Skeletal muscle tissue (tissue), 4 donors: Measurements from ENCODE around the gene UTS2R. TPM values are rescaled to one million over a fixed set of nuclear protein-coding genes. Genes with fewer than 3 reads are reported as not detected.

Experiments used
- H3K27ac ChIP-seq: one replicate; pipeline ENCODE4 v1.7.0; 2013; ENCODE audit warnings: mild to moderate bottlenecking, low read depth, low read length, inconsistent platforms
- H3K27me3 ChIP-seq, 3 donors: one replicate each; pipeline ENCODE4 v1.7.0; 2013; ENCODE audit warnings: low read length in 3 of 3; ENCODE audit not compliant: control insufficient read depth in 3 of 3, insufficient read depth in 3 of 3
- H3K36me3 ChIP-seq, 3 donors: one replicate each; pipeline ENCODE4 v1.7.0; 2013; ENCODE audit warnings: low read length in 3 of 3; ENCODE audit not compliant: control insufficient read depth in 3 of 3, insufficient read depth in 3 of 3
- H3K4me1 ChIP-seq, 3 donors: one replicate each; pipeline ENCODE4 v1.7.0; 2013; ENCODE audit warnings: low read length in 3 of 3, mild to moderate bottlenecking in 3 of 3; ENCODE audit not compliant: control insufficient read depth in 3 of 3, insufficient read depth in 3 of 3
- H3K4me3 ChIP-seq, 3 donors: one replicate each; pipeline ENCODE4 v1.7.0; 2013; ENCODE audit warnings: low read length in 3 of 3
- H3K9ac ChIP-seq, 3 donors: one replicate each; pipeline ENCODE4 v1.7.0; 2013; ENCODE audit warnings: low read length in 3 of 3, mild to moderate bottlenecking in 3 of 3, moderate library complexity in 2 of 3, low read depth in 1 of 3
- H3K9me3 ChIP-seq, 3 donors: one replicate each; pipeline ENCODE4 v1.7.0; 2013; ENCODE audit warnings: low read length in 3 of 3; ENCODE audit not compliant: control insufficient read depth in 3 of 3
- total RNA-seq: library from RNA; depleted of rRNA; stranded (reverse); fragments of >200 nt; gene quantifications from one replicate; pipeline ENCODE4 v1.2.3, GENCODE V29; 2014
- donor health status: Osteomylitis.

UTS2R gene
- total RNA-seq = 1.6 TPM

- H3K4me3 ChIP-seq = peak within 1 kb of the TSS; percentile 52 to 71 (median 65)
- no peaks in the 10 kb centered on the region for H3K9me3 ChIP-seq
- peak within 1 kb of the TSS in 2 of 3 donors; percentile 40 to 57 for H3K9ac ChIP-seq
- peaks cover 8 to 23% (median 16%) of the 10 kb centered on the region in 3 donors for H3K4me1 ChIP-seq
- H3K27ac ChIP-seq = no peak within 1 kb of the TSS
- H3K36me3 ChIP-seq = no peaks in the 10 kb centered on the region
- peaks cover 30 to 49% (median 44%) of the 10 kb centered on the region in 3 donors for H3K27me3 ChIP-seq
These were observed at the start of gene UTS2R for GRCh38 chr17:82371333-82372248. Gene UTS2R, plus strand, starts transcription at chr17:82371765. Its CDS starts 2,560 bp downstream, at chr17:82374325.

GRCh38 chr17:82321947-82322466, 49.6 kb upstream of the UTS2R start:
- Histone ChIP-seq H3K4me3 (no peak overlapping the region), H3K9ac (no peak overlapping the region), H3K27ac (no peak overlapping the region), H3K36me3 (no peaks in the 10 kb centered on the region), H3K4me1 (peaks cover 0 to 3% (median 2%) of the 10 kb centered on the region in 3 donors), H3K27me3 (peaks cover 3 to 8% (median 6%) of the 10 kb centered on the region in 3 donors), H3K9me3 (no peaks in the 10 kb centered on the region)

- Histone ChIP-seq H3K27ac (no peak overlapping the region), H3K27me3 (peaks cover 0 to 12% (median 6%) of the 10 kb centered on the region in 3 donors), H3K4me3 (no peak overlapping the region), H3K4me1 (peaks cover 0 to 3% (median 2%) of the 10 kb centered on the region in 3 donors), H3K9ac (no peak overlapping the region), H3K9me3 (no peaks in the 10 kb centered on the region), H3K36me3 (no peaks in the 10 kb centered on the region)
These were observed 48.8 kb upstream of the UTS2R start for GRCh38 chr17:82322526-82323453.

- no peak overlapping the region for H3K4me3 ChIP-seq
- H3K4me1 ChIP-seq = peaks cover 0 to 3% (median 2%) of the 10 kb centered on the region in 3 donors
- no peaks in the 10 kb centered on the region for H3K36me3 ChIP-seq
- H3K27me3 ChIP-seq = peaks cover 8 to 20% (median 10%) of the 10 kb centered on the region in 3 donors
- no peak overlapping the region for H3K9ac ChIP-seq
- H3K9me3 ChIP-seq = no peaks in the 10 kb centered on the region
- H3K27ac ChIP-seq = no peak overlapping the region
These were observed 47.9 kb upstream of the UTS2R start for GRCh38 chr17:82323514-82324234.

GRCh38 chr17:82324566-82325285, 46.8 kb upstream of the UTS2R start:
- H3K27me3 ChIP-seq = peaks cover 18 to 30% (median 19%) of the 10 kb centered on the region in 3 donors
- no peaks in the 10 kb centered on the region for H3K9me3 ChIP-seq
- H3K36me3 ChIP-seq = no peaks in the 10 kb centered on the region
- H3K4me3 ChIP-seq = no peak overlapping the region
- H3K9ac ChIP-seq = no peak overlapping the region
- no peak overlapping the region for H3K27ac ChIP-seq
- peaks cover 0 to 3% (median 2%) of the 10 kb centered on the region in 3 donors for H3K4me1 ChIP-seq

- Histone ChIP-seq H3K27me3 (peaks cover 25 to 38% (median 27%) of the 10 kb centered on the region in 3 donors), H3K9ac (no peak overlapping the region), H3K9me3 (no peaks in the 10 kb centered on the region), H3K4me3 (no peak overlapping the region), H3K27ac (no peak overlapping the region), H3K36me3 (no peaks in the 10 kb centered on the region), H3K4me1 (peaks cover 5 to 10% (median 6%) of the 10 kb centered on the region in 3 donors)
These were observed 46.0 kb upstream of the UTS2R start for GRCh38 chr17:82325286-82326180.

- Histone ChIP-seq H3K4me3 (no peak overlapping the region), H3K27me3 (peaks cover 35 to 45% (median 35%) of the 10 kb centered on the region in 3 donors), H3K27ac (no peak overlapping the region), H3K4me1 (peaks cover 4 to 15% (median 7%) of the 10 kb centered on the region in 3 donors), H3K9me3 (no peaks in the 10 kb centered on the region), H3K36me3 (no peaks in the 10 kb centered on the region), H3K9ac (no peak overlapping the region)
These were observed 44.3 kb upstream of the UTS2R start for GRCh38 chr17:82327289-82327688.

- H3K4me1 ChIP-seq = peaks cover 7 to 20% (median 11%) of the 10 kb centered on the region in 3 donors
- H3K36me3 ChIP-seq = no peaks in the 10 kb centered on the region
- peaks cover 39 to 49% (median 40%) of the 10 kb centered on the region in 3 donors for H3K27me3 ChIP-seq
- no peak overlapping the region for H3K4me3 ChIP-seq
- no peak overlapping the region for H3K27ac ChIP-seq
- no peaks in the 10 kb centered on the region for H3K9me3 ChIP-seq
- H3K9ac ChIP-seq = no peak overlapping the region
These were observed 43.8 kb upstream of the UTS2R start for GRCh38 chr17:82327757-82328140.
